T-helper 2 cell treated with Interferon-gamma antibody and Interleukin-4, amounts not matched to agents 5 μg/mL and 100 μg/mL, for 36 hours (primary cell): Measurements from ENCODE around the gene MYL2.

Experiments
- DNase-seq: peaks from one replicate; pipeline ENCODE4 v3.0.0; 2021; ENCODE audit warnings: low spot score
- H3K27ac Mint-ChIP-seq: one replicate; pipeline ENCODE4 v1.8.0; 2021; ENCODE audit warnings: mild to moderate bottlenecking, mixed read lengths
- H3K27me3 Mint-ChIP-seq: one replicate; pipeline ENCODE4 v1.8.0; 2021; ENCODE audit warnings: low read depth, mixed read lengths
- H3K36me3 Mint-ChIP-seq: one replicate; pipeline ENCODE4 v1.8.0; 2021; ENCODE audit warnings: low read depth, mixed read lengths
- H3K4me1 Mint-ChIP-seq: one replicate; pipeline ENCODE4 v1.8.0; 2021; ENCODE audit warnings: low read depth, mixed read lengths
- H3K4me3 Mint-ChIP-seq: one replicate; pipeline ENCODE4 v1.8.0; 2022; ENCODE audit warnings: mild to moderate bottlenecking, moderate library complexity, mixed read lengths
- H3K9me3 Mint-ChIP-seq: one replicate; pipeline ENCODE4 v1.8.0; 2021; ENCODE audit warnings: mixed read lengths

MYL2 gene

DNA sequence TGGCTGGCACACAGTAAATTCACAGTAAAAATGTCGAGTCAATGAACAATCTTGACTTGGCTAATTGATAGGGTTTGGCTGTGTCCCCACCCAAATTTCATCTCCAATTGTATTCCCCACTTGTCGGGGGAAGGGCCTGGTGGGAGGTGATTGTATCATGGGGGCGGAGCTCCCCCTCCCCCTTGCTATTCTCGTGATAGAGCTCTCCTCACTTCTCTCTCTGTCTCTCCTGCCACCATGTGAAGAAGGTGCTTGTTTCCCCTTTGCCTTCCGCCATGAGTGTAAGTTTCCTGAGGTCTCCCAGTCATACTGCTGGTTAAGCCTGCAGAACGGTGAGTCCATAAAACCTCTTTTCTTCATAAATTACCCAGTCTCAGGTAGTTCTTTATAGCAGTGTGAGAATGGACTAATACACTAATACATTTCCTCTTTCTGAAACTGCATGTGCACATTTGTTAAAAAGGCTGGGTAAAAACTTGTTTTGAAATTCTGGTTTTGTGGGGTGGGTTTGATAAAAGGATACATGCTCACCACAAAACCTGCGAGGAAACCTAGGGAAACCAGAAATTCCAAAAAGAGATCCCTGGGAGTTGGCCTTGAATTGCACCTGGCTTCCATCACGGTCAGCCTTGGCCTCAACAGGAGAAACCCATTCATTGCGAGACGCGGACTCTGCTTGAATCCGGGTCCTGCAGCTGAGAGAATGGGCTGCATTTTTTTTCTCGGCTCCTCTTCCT lies 16.2 kb upstream of the MYL2 start:
- peaks cover 9% of the 10 kb centered on the region for H3K27me3 Mint-ChIP-seq
- H3K36me3 Mint-ChIP-seq = no peaks in the 10 kb centered on the region
- no peak overlapping the region for H3K4me3 Mint-ChIP-seq
- no peak overlapping the region for H3K27ac Mint-ChIP-seq
- no peaks in the 10 kb centered on the region for H3K4me1 Mint-ChIP-seq
- no peaks in the 10 kb centered on the region for H3K9me3 Mint-ChIP-seq
- DNase-seq = no peak

DNA sequence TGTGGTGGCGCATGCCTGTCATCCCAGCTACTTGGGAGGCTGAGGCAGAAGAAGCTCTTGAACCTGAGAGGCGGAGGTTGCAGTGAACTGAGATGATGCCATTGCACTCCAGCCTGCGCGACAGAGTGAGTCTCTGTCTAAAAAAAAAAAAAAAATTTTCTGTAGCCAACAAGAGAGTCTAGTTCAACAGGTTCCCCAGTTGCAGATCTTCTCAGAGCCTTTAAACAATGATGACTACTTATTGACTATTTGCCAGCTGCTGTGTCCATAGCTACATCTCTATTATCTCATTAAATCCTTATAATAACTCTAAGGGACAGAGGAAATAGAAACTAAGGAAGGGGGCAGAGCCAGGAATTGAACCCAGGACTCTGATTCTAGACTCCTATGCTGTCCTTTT lies 15.2 kb upstream of the MYL2 start:
- no peaks in the 10 kb centered on the region for H3K4me1 Mint-ChIP-seq
- no peak overlapping the region for H3K4me3 Mint-ChIP-seq
- H3K36me3 Mint-ChIP-seq = no peaks in the 10 kb centered on the region

DNA sequence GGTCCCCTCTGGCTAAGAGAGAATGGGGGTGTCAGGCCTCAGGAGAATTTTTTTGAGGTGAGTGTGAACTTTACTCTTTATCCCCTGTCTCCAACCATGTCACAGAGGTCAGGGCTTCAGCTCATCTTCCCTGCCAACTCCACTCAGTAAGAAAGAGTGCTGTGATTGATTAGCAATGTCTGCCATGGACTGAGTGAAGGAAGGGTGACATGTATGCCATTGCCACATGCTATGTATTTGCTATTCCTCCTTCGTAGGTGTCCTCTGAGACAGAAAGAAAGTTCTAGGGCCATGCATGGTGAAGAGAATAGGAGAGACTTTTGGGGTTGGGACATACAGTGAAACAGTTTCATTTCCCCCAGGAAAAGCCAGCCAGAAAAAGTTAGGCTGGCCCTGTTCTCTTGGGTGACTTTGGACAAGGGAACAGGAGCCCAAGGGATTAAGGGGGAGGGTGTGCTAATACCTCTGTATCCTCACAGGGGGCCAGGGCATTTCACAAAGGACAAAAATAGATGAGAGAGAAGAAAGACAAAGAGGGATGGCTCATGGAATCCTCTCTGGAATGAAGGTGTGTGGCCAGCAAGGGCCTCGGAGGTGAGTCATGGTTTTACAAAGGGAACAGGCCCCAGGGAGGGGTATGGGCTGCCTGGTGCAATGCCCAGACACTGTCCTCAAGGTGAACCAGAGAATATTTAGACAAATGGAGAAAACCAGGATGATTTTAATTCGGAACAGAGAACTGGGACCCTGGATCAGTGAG lies 13.9 kb upstream of the MYL2 start:
- no peak overlapping the region for H3K4me3 Mint-ChIP-seq
- DNase-seq = no peak
- no peaks in the 10 kb centered on the region for H3K36me3 Mint-ChIP-seq
- peaks cover 9% of the 10 kb centered on the region for H3K27me3 Mint-ChIP-seq
- no peaks in the 10 kb centered on the region for H3K9me3 Mint-ChIP-seq
- H3K4me1 Mint-ChIP-seq = no peaks in the 10 kb centered on the region
- no peak overlapping the region for H3K27ac Mint-ChIP-seq

More for the DNA sequence above, 15.2 kb upstream of the MYL2 start:
- no peak for DNase-seq
- Mint-ChIP-seq H3K27ac (no peak overlapping the region), H3K27me3 (peaks cover 9% of the 10 kb centered on the region), H3K9me3 (no peaks in the 10 kb centered on the region)

DNA sequence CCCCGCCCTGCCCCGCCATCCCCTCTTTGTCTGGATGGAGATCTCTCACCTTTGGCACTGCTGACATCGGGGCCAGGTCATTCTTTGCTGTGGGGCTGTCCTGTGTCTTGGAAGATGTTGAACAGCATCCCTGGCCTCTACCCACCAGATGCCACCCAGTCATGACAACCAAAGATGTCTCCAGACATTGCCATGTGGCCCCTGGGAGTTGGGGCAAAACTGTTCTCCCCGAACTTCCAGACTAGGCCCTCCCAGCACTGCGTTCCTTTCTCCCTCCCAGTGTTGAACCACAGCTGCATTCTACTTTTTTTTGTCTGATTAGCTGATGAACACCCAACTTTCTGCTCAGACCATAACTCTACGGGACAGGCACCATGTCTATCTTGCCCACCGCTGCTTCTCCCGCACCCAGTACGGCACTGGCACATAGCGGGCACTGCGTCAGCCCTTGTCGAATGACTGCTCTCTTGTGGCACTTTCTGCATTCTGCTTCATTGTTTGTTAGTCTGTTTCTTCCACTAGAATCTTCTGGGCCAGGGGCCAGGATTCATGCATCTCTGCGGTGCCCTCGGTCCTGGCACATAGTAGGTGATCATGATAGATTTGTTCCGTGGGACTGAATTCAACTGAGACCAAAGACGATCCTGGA lies 13.1 kb upstream of the MYL2 start:
- no peak overlapping the region for H3K27ac Mint-ChIP-seq
- H3K4me3 Mint-ChIP-seq = no peak overlapping the region
- no peaks in the 10 kb centered on the region for H3K9me3 Mint-ChIP-seq
- H3K27me3 Mint-ChIP-seq = peaks cover 9% of the 10 kb centered on the region
- DNase-seq = no peak
- no peaks in the 10 kb centered on the region for H3K36me3 Mint-ChIP-seq
- no peaks in the 10 kb centered on the region for H3K4me1 Mint-ChIP-seq

DNA sequence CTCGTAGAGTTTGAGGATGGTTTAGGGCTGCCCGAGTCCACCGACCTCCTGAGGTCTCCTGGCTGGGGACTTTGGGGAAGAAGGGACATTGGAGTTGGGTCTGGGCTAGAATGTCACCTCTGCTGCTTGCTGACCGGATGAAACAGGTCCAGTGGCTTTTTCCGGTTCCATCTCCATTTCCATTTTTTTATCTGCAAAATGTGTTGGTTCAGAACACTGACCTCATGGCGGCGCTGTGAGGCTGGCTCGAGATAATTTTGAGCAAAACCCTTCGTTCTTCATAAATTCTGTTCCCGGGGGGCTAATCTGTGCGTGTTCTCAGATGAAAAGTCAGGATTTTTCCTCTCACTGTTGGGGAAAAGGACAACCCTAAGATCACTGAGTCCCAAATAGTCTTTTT lies 11.7 kb upstream of the MYL2 start:
- no peaks in the 10 kb centered on the region for H3K36me3 Mint-ChIP-seq
- H3K27me3 Mint-ChIP-seq = peaks cover 4% of the 10 kb centered on the region
- H3K27ac Mint-ChIP-seq = no peak overlapping the region
- no peak for DNase-seq
- no peak overlapping the region for H3K4me3 Mint-ChIP-seq
- H3K9me3 Mint-ChIP-seq = no peaks in the 10 kb centered on the region
- H3K4me1 Mint-ChIP-seq = no peaks in the 10 kb centered on the region

DNA sequence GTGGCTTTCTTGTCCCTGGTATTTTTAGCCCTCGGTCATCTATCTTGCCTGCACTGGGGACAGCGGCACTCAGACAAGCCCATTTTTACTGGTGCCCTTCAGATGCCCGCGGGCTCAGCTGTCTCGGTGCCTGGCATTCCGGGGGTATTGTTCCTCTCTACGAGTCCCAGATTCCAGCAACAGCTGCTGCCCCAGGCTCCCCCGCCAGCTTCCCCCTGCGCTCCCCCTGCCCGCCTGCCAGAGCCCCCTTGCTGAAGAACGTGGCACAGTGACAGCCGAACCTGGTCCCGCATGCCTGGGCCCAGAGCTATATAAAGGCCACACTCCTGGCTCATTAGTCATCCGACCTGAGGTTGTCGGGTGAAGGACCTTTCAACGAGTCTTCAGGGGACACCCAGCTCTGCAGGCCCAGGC lies 10.9 kb upstream of the MYL2 start:
- DNase-seq = no peak
- no peaks in the 10 kb centered on the region for H3K4me1 Mint-ChIP-seq
- no peaks in the 10 kb centered on the region for H3K9me3 Mint-ChIP-seq
- peaks cover 2% of the 10 kb centered on the region for H3K27me3 Mint-ChIP-seq
- no peak overlapping the region for H3K4me3 Mint-ChIP-seq
- no peaks in the 10 kb centered on the region for H3K36me3 Mint-ChIP-seq
- H3K27ac Mint-ChIP-seq = no peak overlapping the region

DNA sequence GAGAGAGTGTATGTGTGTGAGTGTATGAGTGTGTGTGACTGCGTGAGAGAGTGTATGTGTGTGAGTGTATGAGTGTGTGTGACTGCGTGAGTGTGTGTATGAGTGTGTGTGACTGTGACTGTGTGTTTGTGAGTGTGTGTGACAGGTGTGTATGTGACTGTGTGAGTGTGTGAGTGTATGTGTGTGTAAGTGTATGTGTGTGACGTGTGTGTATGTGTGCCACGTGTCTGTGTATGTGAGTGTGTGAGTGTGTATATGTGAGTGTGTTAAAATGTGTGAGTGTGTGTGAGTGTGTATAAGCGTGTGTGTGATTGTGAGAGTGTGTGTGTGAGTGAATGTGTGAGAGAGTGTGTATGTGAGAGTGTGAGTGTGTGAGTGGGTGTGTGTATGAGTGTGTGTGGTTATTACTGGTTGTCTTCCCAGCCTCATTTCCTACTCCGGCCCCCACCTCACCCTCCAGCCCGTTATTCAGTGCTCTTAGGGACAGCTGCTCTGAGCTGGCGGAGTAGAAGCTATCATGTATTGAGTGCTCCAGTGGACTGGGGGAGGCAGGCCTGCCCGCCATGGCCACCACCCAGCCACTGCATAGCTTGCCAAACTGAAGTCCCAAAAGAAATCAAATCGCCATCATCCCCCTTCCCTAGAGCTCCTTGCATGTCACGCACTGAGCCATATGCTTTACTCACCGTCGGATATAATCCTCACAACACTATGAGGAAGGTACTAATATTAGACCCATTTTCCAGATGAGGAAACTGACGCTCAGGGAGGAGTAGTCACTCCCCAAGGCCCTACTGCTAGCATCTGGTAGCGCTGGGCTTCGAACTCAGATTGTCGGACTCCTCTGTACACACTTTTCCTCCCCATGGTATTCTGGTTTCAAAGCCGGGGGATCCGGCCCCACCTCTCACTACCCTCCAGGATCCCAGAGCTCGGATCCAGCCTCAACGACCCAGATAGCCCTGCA lies 10.3 kb upstream of the MYL2 start:
- no peak for DNase-seq
- no peak overlapping the region for H3K27ac Mint-ChIP-seq
- no peaks in the 10 kb centered on the region for H3K36me3 Mint-ChIP-seq

DNA sequence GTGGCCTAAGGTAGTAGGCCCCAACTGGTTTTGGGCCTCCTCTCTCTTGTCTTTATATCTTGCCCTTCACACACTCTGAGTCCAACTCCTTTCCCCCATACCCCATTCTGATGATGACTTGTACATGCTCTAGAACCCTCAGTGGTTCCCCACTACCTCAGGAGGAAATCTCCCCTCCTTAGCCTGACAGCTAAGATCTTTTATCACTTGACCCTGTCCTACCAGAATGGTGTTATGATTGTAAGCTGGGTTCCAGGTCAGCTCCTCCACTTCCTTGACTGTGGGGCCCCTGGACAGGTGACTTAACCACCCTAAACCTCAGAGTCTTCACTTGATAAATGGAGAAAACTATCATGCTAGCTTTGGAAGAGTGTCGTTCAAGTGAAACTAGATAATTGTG lies 9.4 kb upstream of the MYL2 start:
- H3K4me1 Mint-ChIP-seq = no peaks in the 10 kb centered on the region
- H3K27ac Mint-ChIP-seq = no peak overlapping the region
- no peaks in the 10 kb centered on the region for H3K36me3 Mint-ChIP-seq
- H3K27me3 Mint-ChIP-seq = no peaks in the 10 kb centered on the region
- DNase-seq = no peak
- H3K4me3 Mint-ChIP-seq = no peak overlapping the region
- H3K9me3 Mint-ChIP-seq = no peaks in the 10 kb centered on the region

More for the DNA sequence above, 10.3 kb upstream of the MYL2 start:
- H3K4me1 Mint-ChIP-seq = no peaks in the 10 kb centered on the region
- no peaks in the 10 kb centered on the region for H3K9me3 Mint-ChIP-seq
- H3K4me3 Mint-ChIP-seq = no peak overlapping the region
- no peaks in the 10 kb centered on the region for H3K27me3 Mint-ChIP-seq

DNA sequence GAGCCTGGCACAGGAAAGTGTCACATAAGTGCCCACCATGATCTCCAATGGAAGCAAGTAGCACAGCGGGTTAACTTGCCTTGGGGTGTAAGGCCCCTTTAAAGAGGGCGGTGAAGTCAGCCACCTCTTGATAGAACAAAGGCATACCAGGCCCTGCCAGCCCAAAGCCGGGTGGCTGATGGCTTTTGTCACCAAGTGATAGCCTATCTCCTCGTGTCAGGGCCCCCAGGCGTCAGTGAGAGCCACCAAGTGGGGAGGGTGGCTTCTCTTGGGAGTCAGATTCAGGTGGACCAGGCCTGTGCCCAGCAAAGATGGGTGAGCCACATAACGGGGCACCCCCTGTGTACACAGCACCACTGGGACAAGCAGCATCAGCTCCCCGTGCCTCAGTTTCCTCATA lies 8.3 kb upstream of the MYL2 start:
- Mint-ChIP-seq H3K36me3 (no peaks in the 10 kb centered on the region), H3K4me1 (no peaks in the 10 kb centered on the region), H3K27ac (no peak overlapping the region), H3K4me3 (no peak overlapping the region), H3K27me3 (no peaks in the 10 kb centered on the region), H3K9me3 (no peaks in the 10 kb centered on the region)
- DNase-seq = no peak

DNA sequence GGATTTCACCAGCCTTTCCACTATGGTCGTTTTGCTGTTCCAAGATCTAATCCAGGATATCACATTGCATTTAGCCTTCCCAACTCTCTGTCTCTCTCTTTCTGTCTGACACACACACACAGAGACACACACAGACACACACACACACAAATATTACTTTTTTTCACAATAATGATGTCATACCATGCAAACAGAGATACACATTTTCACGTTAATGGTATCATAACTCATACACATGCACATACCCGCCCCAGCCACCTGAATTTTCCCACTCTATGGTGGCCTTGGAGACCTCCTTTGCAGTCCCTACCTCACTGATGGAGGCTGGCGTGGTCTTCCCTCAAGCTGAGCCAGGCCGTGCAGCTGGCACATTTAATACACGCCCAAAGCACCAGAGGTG lies 7.2 kb upstream of the MYL2 start:
- H3K4me1 Mint-ChIP-seq = no peaks in the 10 kb centered on the region
- no peaks in the 10 kb centered on the region for H3K36me3 Mint-ChIP-seq
- no peak overlapping the region for H3K27ac Mint-ChIP-seq
- no peaks in the 10 kb centered on the region for H3K9me3 Mint-ChIP-seq
- no peak for DNase-seq
- no peaks in the 10 kb centered on the region for H3K27me3 Mint-ChIP-seq
- no peak overlapping the region for H3K4me3 Mint-ChIP-seq

DNA sequence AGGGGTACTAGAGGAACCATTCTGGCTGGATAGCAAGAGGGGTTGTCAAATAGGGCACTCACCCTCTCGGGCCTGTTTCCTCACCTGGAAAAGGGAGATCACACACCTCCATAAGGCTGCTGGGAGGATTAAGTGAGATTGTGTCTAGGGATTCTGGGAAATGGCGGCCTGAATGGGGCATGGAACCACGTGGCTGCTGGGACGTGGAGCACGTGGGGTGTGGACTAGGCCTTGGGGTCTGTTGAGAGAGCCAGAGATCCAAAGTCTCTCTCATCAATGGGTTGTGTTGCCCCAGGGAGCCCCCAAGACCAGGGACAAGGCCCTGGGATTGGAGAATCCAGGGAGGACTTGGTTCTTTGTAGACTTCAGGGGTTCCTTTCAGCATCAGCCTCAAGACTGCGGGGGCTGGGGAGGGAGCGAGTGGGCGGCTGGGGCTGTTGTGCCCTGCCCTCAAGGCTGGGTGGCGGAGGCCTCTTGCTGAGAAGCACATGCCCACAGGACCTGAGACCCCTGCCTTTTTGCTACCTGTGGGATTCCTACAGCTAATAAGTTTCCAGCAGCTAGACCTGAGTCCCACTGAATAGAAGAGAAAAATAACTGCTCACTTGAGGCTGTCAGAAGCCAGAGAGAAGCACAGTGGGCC lies 3.4 kb upstream of the MYL2 start:
- Mint-ChIP-seq H3K4me3 (no peak overlapping the region), H3K4me1 (no peaks in the 10 kb centered on the region), H3K36me3 (no peaks in the 10 kb centered on the region)

DNA sequence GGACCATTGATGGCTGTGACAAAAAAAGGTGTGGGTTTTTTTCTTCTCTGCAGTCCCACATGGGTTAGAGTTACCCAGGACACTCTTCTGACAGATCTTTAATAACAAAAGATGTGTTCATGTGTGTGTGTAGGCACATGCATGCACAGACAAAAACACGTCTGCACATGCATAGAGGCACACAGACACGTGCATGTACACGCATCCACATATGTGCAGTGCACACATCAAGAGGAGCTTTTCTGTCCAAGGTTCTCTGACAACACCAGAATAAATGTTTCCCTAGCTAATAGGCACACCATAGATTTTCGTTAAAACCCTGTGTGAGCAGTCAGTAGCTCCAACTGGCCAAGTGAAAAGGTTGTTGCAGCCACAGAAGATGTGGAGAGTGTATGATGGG lies 2.8 kb upstream of the MYL2 start:
- no peaks in the 10 kb centered on the region for H3K27me3 Mint-ChIP-seq
- no peaks in the 10 kb centered on the region for H3K36me3 Mint-ChIP-seq
- H3K4me1 Mint-ChIP-seq = no peaks in the 10 kb centered on the region
- no peak overlapping the region for H3K27ac Mint-ChIP-seq
- no peaks in the 10 kb centered on the region for H3K9me3 Mint-ChIP-seq
- no peak overlapping the region for H3K4me3 Mint-ChIP-seq
- DNase-seq = no peak

More for the DNA sequence above, 3.4 kb upstream of the MYL2 start:
- DNase-seq = no peak
- no peak overlapping the region for H3K27ac Mint-ChIP-seq
- H3K27me3 Mint-ChIP-seq = no peaks in the 10 kb centered on the region
- H3K9me3 Mint-ChIP-seq = no peaks in the 10 kb centered on the region

DNA sequence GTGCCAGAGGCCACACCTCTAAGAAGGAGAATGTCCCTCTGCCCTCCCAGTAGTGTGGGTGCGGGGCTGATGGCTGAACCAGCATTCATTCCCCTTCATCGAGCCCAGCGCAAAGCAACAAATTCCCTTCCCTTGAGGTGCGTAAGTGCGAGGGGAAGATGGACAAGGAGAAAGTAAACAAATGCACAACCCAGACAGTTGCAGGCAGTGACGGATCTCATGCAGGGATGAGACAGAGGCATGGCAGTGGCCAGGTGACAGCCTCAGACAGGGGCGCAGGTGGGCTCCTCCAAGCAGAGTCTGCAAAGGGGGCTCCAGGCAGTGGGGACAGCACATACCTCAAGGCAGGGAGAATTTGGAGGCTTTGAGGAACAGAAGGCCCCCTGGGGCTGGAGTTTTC lies 2.3 kb upstream of the MYL2 start:
- no peaks in the 10 kb centered on the region for H3K36me3 Mint-ChIP-seq
- no peak overlapping the region for H3K27ac Mint-ChIP-seq

More for the DNA sequence above, 2.3 kb upstream of the MYL2 start:
- Mint-ChIP-seq H3K9me3 (no peaks in the 10 kb centered on the region), H3K4me3 (no peak overlapping the region), H3K4me1 (no peaks in the 10 kb centered on the region), H3K27me3 (no peaks in the 10 kb centered on the region)
- no peak for DNase-seq
